Stimulated activated CD4-positive, alpha-beta T cell treated with anti-CD3 and anti-CD28 coated beads, TNF-alpha, amount 100 ng/mL, for 4 hours (primary cell): ENCODE data around the gene CHRNA1.

ENCODE experiments used
- DNase-seq, 3 experiments: peaks; one replicate each; pipeline ENCODE4 v3.0.0-alpha.2; 2020; ENCODE audit warnings: low read depth in 3 of 3

CHRNA1 gene

GRCh38 chr2:174764280-174765255 lies at the start of gene CHRNA1:
Gene CHRNA1 (minus strand): TSS chr2:174764472. CDS start chr2:174764394, 78 bp downstream.
- DNase-seq: no peak

- DNase-seq: no peak
Measured at GRCh38 chr2:174812037-174812436, 47.8 kb upstream of the CHRNA1 start.

GRCh38 chr2:174807931-174808330 lies 43.7 kb upstream of the CHRNA1 start:
- DNase-seq: no peak

GRCh38 chr2:174805803-174806202 lies 41.5 kb upstream of the CHRNA1 start:
- no peak for DNase-seq

GRCh38 chr2:174802459-174802858 lies 38.2 kb upstream of the CHRNA1 start:
- no peak for DNase-seq

- DNase-seq: no peak
Measured at GRCh38 chr2:174800436-174801205, 36.3 kb upstream of the CHRNA1 start.

GRCh38 chr2:174798801-174799200 lies 34.5 kb upstream of the CHRNA1 start:
- no peak for DNase-seq

GRCh38 chr2:174797781-174798276 lies 33.6 kb upstream of the CHRNA1 start:
- DNase-seq: no peak

- DNase-seq: no peak
Measured at GRCh38 chr2:174796319-174796771, 32.1 kb upstream of the CHRNA1 start.

- no peak for DNase-seq
Measured at GRCh38 chr2:174794851-174795374, 30.6 kb upstream of the CHRNA1 start.

- no peak for DNase-seq
Measured at GRCh38 chr2:174792309-174793025, 28.2 kb upstream of the CHRNA1 start.

- DNase-seq: no peak
Measured at GRCh38 chr2:174791746-174792280, 27.5 kb upstream of the CHRNA1 start.

- no peak for DNase-seq
Measured at GRCh38 chr2:174791020-174791419, 26.7 kb upstream of the CHRNA1 start.

GRCh38 chr2:174789001-174789400 lies 24.7 kb upstream of the CHRNA1 start:
- DNase-seq: no peak

- DNase-seq: no peak
Measured at GRCh38 chr2:174788291-174788929, 24.1 kb upstream of the CHRNA1 start.

GRCh38 chr2:174787487-174788205 lies 23.4 kb upstream of the CHRNA1 start:
- DNase-seq: no peak

- DNase-seq: no peak
Measured at GRCh38 chr2:174786066-174786725, 21.9 kb upstream of the CHRNA1 start.

GRCh38 chr2:174785481-174785880 lies 21.2 kb upstream of the CHRNA1 start:
- DNase-seq: no peak

- DNase-seq: no peak
Measured at GRCh38 chr2:174784909-174785308, 20.6 kb upstream of the CHRNA1 start.
